HG03521 (cell line): ENCODE data around the gene KIAA0232.
"Not testable (repeated sequence)": the region's sequence is repeated elsewhere in the genome, so short reads cannot be mapped to it uniquely, and the experiment has no call there.

Source experiments
- ATAC-seq: cut with Tn5 transposase; IDR thresholded peaks from one replicate; pipeline ENCODE4 v1.9.1; 2021; ENCODE audit warnings: mild to moderate bottlenecking, moderate library complexity; ENCODE audit not compliant: unreplicated experiment

KIAA0232 gene

DNA sequence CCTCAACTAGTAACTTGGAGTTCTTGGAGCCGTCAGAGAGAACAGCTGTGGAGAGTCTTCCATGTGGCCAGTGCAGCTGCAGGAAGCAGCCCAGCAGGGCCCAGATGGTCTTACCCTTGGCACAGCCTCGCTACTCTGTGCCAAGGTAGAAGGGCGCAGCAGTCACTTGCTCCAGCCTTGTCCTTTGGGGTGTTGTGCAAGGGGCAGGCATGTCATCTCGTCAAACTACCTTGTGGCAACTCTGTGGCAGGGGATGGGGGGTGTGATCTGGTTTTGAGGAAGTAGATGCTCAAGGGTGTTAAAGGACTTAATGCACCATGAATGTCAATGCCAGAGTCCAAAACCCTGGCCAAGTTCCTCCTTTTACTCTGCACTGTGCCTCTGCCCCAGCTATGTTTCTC is 92.9 kb downstream of the KIAA0232 start:
- ATAC-seq = no peak

DNA sequence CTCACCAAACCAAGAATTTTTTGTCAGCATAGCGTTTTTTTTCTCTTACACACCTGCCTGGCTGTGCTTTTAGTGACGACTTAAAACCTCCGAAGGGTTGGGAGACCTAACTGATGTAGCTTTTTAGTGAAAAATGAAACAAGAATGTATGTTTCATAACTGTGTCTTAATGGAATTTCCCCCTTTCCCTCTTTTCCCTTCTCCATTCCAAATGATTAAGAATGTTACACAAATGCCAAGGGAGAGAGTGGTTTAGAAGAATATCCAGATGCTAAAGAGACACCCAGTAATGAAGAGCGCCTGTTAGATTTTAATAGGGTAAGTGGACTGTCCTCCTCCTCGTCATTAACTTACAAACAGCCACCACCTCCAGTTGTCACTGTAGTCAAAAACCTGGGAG is 93.9 kb downstream of the KIAA0232 start:
- no peak for ATAC-seq

DNA sequence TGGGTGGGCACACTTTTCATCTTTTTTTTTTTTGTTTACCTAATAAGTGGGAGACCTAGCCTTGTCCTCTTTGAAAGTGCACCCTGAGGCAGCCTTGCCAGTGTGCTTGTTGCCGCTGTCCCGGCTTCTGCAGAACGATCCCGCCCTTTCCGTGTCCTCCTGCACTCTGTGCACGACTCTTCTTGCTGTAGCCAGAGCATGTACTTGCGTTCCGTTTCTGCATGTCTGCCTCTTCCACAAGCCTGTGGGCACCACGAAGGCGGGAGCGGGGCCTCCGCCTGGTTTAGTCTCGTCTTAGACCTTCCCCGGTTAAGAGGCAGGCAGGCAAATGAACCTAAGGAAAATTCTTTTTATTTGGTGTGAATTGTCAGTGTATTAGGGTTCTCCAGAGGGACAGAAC is 94.5 kb downstream of the KIAA0232 start:
- ATAC-seq = no peak

DNA sequence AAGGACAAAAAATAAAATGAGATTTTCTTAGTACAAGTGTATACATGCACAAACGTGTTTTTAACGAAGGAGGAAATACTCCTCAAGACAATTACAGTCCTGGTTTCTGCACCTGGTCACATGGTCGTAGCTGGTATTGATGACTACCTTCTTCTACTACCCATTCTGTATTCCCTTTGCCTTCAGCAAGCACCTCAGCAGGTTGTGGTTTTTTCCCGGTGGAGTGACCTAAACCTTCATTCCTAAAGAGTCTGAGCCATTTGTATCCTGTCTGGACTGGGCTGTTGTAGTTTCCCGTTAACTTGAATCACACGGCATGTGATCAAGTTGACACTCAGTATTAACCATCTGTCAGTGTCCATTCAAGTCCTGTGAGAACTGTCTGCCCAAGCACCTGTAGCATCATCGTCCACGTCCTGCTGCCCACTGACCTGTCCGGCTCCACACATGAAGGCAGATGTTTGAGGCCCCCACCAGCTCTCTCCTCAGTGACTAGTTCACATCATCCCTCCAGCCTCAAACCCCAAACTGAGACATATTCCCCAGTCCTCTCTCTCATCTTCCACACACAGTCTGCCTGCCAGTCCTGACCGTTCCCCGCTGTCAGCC is 96.0 kb downstream of the KIAA0232 start:
- no peak for ATAC-seq

DNA sequence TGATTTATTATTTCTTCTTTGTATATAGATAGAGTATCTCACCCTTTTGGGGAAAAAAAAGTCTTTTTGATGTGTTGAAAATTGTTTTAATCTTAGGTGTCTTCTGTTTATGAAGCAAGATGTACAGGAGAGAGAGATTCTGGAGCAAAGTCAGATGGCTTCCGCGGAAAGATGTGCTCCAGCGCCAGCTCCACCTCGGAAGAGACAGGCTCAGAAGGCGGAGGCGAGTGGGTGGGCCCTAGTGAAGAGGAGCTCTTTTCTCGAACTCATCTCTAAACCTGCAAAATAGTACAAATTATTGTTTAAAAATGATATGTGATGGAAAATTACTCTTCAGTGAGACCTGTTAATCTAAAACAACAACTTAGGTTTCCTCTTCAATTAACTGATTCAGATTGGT is 98.2 kb downstream of the KIAA0232 start:
- ATAC-seq = no peak

DNA sequence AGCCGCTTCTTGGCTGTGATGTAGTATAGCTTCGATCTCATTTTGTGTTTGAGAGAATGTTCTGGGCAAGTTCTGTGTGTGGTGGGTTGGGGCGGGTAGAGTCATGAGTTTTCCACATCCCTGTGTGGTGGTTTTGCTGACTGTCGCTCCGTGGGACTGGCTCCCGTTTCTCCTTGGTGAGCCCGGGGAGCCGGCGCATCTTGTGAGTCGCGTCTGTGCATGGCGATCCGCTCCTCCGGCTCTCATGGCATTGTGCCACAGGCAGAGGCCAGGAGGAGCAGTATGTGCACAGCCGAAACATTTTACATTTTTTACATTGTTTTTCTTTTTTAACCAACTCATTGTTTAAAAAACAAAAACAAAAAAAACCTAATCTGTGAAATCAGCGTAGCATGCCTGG is 99.4 kb downstream of the KIAA0232 start:
- no peak for ATAC-seq

DNA sequence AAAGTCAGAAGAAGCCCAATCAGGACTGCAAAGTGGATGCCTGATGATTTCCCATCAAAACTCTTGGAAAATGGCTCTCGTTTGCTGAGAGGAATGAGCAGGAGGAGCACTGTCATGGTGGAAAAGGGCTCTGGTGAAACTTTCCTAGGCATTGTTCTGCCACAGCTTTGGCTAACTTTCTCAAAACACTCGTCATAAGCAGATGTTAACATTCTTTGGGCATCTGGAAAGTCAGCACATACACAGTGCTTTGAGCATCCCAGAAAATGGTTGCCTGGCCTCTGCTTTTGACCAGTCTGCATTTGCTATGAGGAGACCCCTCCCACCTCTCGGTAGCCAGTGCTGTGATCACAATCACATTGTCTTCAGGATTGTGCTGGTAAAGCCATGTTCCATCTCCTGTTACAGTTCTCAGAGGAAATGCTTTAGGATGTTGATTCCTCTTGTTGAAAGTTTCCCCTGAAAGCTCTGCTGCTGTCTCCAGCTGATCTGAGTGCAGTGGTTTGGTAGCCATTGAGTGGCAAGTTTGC is 101.9 kb downstream of the KIAA0232 start:
- ATAC-seq = no peak

DNA sequence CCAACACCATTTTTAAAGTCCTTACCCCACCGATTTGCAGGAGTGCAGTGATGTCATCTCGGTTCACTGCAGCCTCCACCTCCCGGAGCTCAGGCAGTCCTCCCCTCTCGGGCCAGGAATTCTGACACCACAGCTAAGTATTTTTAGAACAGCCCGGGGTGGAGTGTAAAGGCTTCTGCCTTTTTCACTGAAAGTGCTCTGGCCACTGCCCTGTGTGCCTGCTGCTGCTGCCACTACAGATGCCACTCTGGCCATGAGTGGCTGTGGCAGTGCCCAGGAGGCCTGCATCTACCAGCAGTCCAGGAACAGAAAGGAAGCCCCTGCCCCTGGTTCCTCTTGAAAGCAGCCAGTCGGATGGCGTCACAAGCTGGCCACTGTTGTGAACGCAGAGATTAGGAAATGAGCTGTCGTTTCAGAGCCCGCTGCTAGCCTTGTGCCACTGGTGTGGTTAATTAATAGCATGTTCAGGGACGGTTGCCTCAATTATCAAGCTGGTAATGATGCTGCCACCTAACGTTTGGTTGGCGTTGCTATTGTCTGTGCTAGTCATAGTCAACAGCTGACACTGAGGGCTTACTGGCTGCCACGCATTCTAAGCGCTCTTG is 103.5 kb downstream of the KIAA0232 start:
- no peak for ATAC-seq

DNA sequence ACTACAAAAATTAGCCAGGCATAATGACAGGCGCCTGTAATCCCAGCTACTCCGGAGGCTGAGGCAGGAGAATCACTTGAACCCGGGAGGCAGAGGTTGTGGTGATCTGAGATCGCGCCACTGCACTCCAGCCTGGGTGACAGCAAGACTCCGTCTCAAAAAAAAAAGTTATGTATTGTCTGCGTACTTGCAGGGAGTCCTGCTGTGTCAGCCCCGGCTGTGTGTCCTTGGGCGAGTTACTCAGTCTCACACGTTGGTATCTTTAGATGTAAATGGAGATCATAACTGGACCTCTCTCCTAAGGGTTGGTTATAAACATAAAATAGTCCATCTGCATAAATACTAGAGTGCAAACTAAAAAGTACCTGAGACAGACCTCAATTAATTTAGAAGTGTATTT is 104.4 kb downstream of the KIAA0232 start:
- ATAC-seq = no peak

DNA sequence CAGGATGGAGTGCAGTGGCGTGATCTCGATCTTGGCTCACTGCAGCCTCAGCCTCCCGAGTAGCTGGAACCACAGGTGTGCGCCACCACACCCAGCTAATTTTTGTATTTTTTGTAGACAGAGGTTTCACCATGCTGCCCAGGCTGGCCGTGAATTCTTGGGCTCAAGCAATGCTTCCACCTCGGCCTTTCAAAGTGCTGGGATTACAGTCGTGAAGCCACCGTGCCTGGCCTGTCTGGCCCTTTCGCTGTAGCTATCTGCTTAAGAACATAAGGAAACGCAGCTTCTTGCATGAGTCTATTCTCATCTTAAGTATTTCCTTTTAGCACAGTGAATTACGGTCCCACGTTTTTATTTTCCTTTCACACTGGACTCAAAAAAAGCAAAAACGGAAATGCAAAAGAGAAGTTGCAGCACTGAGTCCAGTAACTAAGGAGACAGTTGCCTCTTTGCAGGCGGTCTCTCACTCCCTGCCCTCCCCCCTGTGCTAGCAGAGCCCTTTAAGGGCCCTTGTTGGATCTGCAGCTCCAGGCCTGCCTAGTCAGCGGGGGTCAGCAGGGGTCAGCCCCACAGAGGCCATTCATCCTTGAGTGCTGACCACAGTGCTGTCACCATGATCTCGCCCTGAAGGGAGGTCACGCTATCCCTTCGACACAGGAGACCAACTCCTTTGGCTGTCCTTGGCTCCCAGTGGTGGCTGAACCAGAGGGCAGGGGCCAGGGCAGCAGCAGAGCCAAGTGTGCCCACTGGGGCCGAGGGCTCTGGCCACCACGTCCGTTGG is 105.3 kb downstream of the KIAA0232 start:
- no peak for ATAC-seq

DNA sequence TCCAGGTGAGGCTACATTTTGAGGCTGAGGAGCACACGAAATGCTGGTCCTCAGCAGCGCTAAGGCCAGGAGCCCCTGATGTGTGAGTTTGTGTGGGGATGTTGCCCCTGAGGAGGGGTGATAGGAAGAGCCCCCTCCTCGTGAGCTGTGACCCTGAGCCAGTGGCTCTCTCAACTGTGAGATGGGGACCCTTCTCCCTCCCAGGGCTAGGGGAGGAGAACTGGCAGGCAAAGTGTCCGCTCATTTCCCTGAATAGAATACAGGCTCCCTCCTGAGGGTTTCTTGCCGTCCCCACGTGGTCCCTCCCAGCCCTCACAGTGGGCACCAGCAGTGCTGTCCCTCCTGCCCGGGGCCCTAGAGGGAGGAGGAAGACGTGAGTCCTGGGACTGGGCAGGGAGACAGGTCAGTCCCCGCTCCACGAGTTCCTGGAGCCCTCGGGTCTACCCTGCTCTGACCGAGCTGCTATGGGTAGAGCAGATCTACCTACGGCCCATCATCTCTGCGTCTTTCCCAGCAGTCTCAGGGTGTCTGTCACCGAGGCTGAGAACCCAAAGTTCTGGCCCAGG is 106.1 kb downstream of the KIAA0232 start:
- no peak for ATAC-seq

DNA sequence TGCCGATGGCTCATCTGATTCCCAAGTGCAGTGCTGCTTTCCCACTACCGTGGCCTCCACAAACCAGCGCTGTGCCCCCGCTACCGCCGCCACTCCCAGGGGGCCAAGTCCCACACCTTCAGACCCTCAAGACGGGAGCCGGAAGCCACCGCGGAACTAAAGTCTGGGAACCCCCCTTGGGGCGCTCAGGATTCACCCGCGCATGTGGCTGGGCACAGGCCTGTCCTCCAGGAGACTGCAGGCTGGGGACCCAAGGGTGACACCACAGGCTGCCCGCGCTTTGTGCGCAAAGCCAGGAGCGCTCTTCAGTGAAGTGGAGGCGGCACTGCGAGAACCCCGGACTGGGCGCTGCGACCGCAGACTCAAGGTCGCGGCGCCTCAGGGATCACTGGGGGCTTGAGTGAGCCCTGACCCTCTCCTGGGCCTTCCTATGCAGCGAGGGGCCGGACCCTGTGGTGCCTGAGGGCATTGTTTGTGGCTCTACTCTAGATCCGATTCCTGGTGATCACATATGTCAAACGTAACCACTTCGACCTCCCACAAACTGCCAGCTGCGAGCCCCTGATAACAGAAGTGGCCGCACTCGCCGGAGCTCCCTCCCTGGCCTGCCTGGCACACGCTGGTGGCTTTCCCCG is 106.7 kb downstream of the KIAA0232 start:
- no peak for ATAC-seq

DNA sequence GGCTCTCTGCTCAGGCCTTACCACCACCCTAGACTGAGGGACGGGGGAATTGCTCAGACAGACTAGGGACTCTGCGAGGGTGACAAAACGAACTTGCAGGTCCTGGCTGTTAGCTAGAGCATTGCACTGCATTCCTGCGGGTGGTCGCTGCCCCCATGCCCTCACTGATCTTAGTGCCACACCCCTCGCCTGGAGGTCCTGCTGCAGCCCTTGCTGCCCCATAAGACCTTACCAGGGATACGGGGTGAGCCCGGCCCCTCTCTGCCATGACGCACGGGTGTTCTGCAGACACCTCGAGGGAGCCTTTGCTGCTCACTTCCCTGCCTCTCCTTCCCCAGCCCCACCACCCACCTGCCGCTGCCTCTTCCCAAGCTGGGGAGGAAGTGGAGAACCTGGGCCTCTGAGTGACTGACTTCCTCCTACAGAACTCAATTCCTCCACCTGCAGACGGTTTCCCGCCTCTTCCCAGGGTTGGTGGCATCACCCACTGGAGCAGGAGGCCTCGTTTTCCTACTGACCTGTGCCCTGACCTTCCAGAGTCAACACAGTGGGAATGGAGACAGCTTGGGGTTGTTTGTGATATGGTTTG is 107.3 kb downstream of the KIAA0232 start:
- ATAC-seq = no peak

DNA sequence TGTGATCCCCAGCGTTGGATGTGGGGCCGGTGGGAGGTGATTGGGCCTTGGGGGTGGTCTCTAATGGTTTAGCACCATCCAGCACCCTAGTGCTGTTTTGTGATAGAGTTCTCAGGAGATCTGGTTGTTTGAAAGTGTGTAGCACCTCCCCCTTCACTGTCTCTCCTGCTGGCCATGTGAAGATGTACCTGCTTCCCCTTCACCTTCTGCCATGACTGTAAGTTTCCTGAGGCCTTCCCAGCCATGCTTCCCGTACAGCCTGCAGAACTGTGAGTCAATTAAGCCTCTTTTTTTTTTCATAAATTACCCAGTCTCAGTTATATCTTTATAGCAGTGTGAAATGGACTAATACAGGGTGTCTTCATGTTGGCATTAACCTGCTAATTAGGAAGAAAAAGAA is 107.8 kb downstream of the KIAA0232 start:
- ATAC-seq = no peak

DNA sequence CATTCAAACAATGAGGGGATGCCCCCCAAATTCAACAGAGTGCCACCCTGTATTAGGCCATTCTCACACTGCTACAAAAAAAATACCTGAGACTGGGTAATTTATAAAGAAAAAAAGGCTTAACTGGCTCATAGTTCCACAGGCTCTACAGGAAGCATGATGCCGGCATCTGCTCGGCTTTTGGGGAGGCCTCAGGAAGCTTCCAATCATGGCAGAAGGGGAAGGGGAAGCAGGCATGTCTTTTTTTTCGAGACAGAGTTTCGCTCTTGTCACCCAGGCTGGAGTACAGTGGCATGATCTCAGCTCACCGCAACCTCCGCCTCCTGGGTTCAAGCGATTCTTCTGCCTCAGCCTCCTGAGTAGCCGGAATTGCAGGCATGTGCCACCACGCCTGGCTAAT is 108.4 kb downstream of the KIAA0232 start:
- ATAC-seq = not testable (repeated sequence)

DNA sequence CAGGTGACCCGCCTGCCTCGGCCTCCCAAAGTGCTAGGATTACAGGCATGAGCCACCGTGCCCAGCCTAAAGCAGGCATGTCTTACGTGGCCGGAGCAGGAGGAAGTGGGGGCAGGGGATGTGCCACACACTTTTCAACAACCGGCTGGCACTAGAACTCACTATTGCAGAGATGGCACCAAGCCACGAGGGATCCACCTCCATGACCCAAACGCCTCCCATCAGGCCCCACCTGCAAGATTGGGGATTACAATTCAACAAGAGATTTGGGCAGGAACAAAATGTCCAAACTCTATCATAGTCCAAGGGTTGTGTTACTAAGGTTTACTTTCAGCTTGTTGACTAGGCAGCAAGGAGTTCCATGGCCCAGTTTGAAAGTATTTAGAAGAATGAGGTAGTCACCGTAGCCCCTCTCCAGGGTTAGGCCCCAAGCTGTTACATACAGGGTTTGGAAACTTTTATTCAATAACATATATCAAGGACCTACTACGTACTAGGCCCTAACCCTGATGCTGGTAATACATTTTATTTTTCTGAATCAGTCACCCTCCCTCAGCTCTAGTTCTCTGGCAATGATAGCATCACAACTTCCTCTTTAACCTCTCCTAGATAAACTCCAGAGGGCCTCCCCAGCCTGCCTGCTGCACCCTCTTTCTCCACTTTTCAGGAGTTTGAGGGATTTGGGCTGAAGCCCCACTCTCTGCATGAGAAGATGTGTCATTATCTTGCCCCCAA is 109.1 kb downstream of the KIAA0232 start:
- no peak for ATAC-seq

DNA sequence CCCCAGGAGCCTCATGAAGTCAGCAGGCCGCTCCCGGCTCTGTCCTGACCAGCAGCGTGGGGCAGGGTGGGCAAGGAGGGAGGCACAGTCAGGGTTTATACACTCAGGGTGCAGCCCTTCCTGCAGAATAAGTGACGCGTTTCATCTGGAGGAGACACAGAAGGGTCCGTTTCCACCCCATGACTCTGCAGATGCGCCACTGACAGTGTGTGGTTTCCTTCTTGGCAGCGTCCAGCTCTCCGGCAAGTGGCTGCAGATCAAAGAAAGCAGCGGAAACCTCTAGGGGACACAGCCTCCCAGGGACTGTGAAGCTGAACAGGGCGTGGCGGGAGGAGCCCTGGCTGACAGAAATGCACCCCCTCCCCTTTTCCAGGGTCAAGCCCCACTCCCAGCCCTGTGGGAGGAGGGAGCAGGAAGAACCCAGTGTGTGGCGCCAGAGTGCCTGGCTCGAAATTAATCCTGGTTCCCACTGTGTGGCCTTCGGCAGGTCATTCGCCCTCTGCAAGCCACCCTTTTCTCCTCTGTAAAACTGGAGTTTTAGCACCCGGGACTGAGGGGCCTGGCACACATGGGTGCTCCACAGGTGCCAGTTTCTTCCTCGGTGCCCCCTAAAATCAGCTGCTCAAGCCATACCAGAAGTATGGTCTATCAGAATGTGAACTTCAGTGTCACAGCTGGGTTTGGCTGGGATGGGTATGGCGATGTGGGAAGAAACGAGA is 109.8 kb downstream of the KIAA0232 start:
- ATAC-seq = no peak

DNA sequence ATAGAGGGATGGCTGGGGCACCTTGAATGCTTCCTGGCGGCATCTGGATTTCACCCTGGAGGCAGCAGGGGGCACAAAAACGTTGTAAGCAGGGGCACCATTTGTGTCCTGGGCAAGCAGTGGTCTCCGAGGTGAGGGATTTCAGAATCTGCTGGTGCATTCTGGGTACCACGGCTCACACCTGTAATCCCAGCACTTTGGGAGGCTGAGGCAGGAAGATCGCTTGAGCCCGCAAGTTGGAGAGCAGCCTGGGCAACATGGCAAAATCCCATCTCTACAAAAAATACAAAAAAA is 110.3 kb downstream of the KIAA0232 start:
- ATAC-seq = no peak

DNA sequence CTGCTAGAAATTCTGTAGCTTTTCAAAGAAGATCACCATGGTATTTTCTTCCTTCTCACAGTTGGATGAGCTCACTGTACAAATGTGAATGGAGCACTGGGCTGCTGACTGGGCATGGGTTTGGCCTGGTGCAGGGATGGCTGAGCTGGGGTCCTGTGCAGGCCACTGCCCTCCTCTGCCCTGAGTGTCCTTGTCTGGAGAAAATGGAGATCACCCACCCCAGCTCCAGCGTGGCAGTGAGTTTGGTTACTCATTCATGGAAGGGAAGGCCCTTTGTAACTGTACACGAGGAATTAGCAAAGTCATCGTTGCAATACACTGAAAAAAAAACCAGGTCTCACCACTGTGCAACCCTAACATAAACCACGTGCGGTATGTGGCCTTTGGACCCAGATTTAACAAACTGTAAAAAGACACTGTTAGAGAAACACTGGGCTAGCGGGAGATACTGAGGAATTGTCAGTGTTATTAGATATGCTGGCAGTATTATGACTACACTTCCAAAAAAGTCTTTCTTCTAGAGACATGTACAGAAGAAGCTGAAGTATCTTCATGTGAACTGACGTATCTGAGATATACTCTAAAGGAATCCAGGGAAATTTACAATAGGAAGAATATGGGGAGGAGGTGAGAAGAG is 111.0 kb downstream of the KIAA0232 start:
- ATAC-seq = no peak
